Suprapubic skin (tissue), 4 donors: ENCODE results near the gene PLEKHG3.

Source experiments
- POLR2A ChIP-seq, 2 donors: fragments of 450-650 bp; IDR thresholded peaks; one replicate each; pipeline ENCODE4 v1.6.1; 2017; ENCODE audit warnings: antibody characterized with exemption in 2 of 2, mild to moderate bottlenecking in 2 of 2, moderate library complexity in 2 of 2
- POLR2AphosphoS5 ChIP-seq, 3 donors: sonication (generic); formaldehyde crosslinking; IDR thresholded peaks; one replicate each; pipeline ENCODE4 v1.6.1; 2017; ENCODE audit warnings: antibody characterized with exemption in 3 of 3
- TF ChIP-seq, protein P1 (sequence below), 2 donors: fragments of 200-600 bp in 1 of 2; fragments of 450-650 bp in 1 of 2; sonication (generic) in 1 of 2; IDR thresholded peaks; one replicate each; pipeline ENCODE4 v1.5.1; 2016 to 2019; ENCODE audit warnings: antibody characterized with exemption in 2 of 2, mild to moderate bottlenecking in 1 of 2, moderate library complexity in 1 of 2

DNA sequence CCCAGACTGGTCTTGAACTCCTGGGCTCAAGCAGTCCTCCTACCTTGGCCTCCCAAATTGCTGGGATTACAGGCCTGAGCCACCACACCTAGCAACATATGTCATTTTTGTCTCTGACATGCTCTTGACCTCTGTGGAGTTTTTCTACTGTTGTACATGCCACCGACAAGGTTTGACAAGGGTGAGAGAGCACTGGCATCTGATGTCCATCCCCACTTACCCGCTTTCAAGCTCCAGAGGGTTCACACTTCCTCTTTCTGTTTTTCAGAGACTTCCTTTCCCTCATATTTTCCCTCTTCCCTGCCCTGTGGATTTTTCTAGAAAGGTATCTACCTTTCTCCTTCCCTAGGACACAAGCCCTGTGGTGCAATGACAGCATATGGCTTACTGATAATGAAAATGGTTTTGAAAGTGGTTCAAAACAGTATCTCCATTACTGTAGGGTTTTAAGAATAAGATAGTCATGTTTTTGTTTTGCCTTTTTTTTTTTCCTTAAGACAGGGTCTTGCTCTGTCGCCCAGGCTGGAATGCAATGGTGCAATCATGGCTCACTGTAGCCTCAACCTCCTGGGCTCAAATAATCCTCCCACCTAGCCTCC is 27.7 kb upstream of the PLEKHG3 start:
- TF ChIP-seq, protein P1, sequence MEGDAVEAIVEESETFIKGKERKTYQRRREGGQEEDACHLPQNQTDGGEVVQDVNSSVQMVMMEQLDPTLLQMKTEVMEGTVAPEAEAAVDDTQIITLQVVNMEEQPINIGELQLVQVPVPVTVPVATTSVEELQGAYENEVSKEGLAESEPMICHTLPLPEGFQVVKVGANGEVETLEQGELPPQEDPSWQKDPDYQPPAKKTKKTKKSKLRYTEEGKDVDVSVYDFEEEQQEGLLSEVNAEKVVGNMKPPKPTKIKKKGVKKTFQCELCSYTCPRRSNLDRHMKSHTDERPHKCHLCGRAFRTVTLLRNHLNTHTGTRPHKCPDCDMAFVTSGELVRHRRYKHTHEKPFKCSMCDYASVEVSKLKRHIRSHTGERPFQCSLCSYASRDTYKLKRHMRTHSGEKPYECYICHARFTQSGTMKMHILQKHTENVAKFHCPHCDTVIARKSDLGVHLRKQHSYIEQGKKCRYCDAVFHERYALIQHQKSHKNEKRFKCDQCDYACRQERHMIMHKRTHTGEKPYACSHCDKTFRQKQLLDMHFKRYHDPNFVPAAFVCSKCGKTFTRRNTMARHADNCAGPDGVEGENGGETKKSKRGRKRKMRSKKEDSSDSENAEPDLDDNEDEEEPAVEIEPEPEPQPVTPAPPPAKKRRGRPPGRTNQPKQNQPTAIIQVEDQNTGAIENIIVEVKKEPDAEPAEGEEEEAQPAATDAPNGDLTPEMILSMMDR (IDR thresholded peaks at IDR 0.05): no peak
- TF ChIP-seq POLR2A (IDR thresholded peaks at IDR 0.05) (no peak), POLR2AphosphoS5 (IDR thresholded peaks at IDR 0.05) (no peak)
